Left ventricle myocardium inferior (tissue), 1 donor: Measurements from ENCODE around the gene TFAP2D. TPM values are rescaled to one million over a fixed set of nuclear protein-coding genes. Genes with fewer than 3 reads are reported as not detected.

Experiments used
- DNase-seq: peaks from one replicate; pipeline ENCODE4 v3.0.0-alpha.2; 2020
- H3K27ac ChIP-seq: fragments of 200-600 bp; replicated peaks from 2 replicates; pipeline ENCODE4 v1.8.0; 2021
- H3K27me3 ChIP-seq: fragments of 200-600 bp; 2 replicates; pipeline ENCODE4 v1.8.0; 2021; ENCODE audit warnings: low read depth
- H3K36me3 ChIP-seq: fragments of 200-600 bp; 2 replicates; pipeline ENCODE4 v1.8.0; 2021
- H3K4me1 ChIP-seq: fragments of 200-600 bp; 2 replicates; pipeline ENCODE4 v1.8.0; 2021
- H3K4me3 ChIP-seq: fragments of 200-600 bp; 2 replicates; pipeline ENCODE4 v1.8.0; 2021; ENCODE audit warnings: mild to moderate bottlenecking, moderate library complexity
- H3K9me3 ChIP-seq: fragments of 200-600 bp; replicated peaks from 2 replicates; pipeline ENCODE4 v1.8.0; 2021
- intact Hi-C: fragments of 100-400 bp; cut with micrococcal nuclease; formaldehyde crosslinking; loops from one replicate; pipeline ENCODE4 v1.11.0; 2022
- total RNA-seq: library from RNA; stranded (reverse); fragmentation: NEBNext Ultra II Directional; extraction: Animal tissue kit (Norgen Biotek cat#: 25700); gene quantifications from one replicate; pipeline ENCODE4 v1.2.1, GENCODE V29; 2021
- TF ChIP-seq, protein P1 (sequence below): fragments of 200-600 bp; IDR thresholded peaks from 2 replicates; pipeline ENCODE4 v1.8.0; 2021; ENCODE audit warnings: antibody characterized with exemption, mild to moderate bottlenecking, borderline replicate concordance
- donor health status: DM: no; HTN: yes; CAD: no; lungs with severe emphysema.

The TFAP2D gene
- total RNA-seq, 1 donor from 2014 or later = not detected

GRCh38 chr6:50822078-50822476, 108.8 kb downstream of the TFAP2D start:
- TF ChIP-seq, protein P1, sequence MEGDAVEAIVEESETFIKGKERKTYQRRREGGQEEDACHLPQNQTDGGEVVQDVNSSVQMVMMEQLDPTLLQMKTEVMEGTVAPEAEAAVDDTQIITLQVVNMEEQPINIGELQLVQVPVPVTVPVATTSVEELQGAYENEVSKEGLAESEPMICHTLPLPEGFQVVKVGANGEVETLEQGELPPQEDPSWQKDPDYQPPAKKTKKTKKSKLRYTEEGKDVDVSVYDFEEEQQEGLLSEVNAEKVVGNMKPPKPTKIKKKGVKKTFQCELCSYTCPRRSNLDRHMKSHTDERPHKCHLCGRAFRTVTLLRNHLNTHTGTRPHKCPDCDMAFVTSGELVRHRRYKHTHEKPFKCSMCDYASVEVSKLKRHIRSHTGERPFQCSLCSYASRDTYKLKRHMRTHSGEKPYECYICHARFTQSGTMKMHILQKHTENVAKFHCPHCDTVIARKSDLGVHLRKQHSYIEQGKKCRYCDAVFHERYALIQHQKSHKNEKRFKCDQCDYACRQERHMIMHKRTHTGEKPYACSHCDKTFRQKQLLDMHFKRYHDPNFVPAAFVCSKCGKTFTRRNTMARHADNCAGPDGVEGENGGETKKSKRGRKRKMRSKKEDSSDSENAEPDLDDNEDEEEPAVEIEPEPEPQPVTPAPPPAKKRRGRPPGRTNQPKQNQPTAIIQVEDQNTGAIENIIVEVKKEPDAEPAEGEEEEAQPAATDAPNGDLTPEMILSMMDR = no peak
- Histone ChIP-seq H3K27ac (no peak overlapping the region), H3K4me1 (peaks cover 14% of the 10 kb centered on the region), H3K9me3 (no peaks in the 10 kb centered on the region), H3K4me3 (no peak overlapping the region), H3K27me3 (peaks cover 100% of the 10 kb centered on the region), H3K36me3 (no peaks in the 10 kb centered on the region)
- intact Hi-C loops = no loop called here
- no peak for DNase-seq

Other genes with a start within 250 kb of the TFAP2D start
- gene TFAP2B, start 105.3 kb downstream of the TFAP2D start, total RNA-seq = not detected